HEK293 (cell line): ENCODE data around the gene AFF3.
A peak's percentile ranks its signal among the peaks of the same experiment; 100 is the strongest.

Experiments
- CTCF ChIA-PET: fragments of 350-600 bp; formaldehyde crosslinking; extraction: SDS; loops from one replicate; lab custom pipeline; 2021; ENCODE audit warnings: antibody characterized with exemption; lab: Yijun Ruan, JAX
- POLR2A ChIA-PET: fragments of 300-600 bp; formaldehyde crosslinking; extraction: SDS; loops from one replicate; lab custom pipeline; 2020; ENCODE audit warnings: antibody characterized with exemption, inconsistent platforms; lab: Yijun Ruan, JAX
- H3K27ac ChIP-seq: fragments of 200-500 bp; sonication (Bioruptor generic); 2 replicates; pipeline ENCODE4 v1.5.1; 2014; ENCODE audit warnings: low read depth, low read length, control low read depth, inconsistent platforms; ENCODE audit errors: extremely low read depth
- H3K36me3 ChIP-seq, 2 experiments: fragments of 200-500 bp in 1 of 2; sonication (Bioruptor generic) in 1 of 2; 1 replicate in 1 of 2; 2 replicates in 1 of 2; pipeline ENCODE4 v1.5.1; 2014 to 2017; ENCODE audit warnings: inconsistent platforms in 2 of 2, low read length in 2 of 2; ENCODE audit not compliant: control insufficient read depth in 2 of 2, insufficient read depth in 1 of 2
- H3K4me1 ChIP-seq: fragments of 200-500 bp; sonication (Bioruptor generic); 2 replicates; pipeline ENCODE4 v1.5.1; 2014; ENCODE audit warnings: mild to moderate bottlenecking, low read length, inconsistent platforms; ENCODE audit not compliant: control insufficient read depth, insufficient read depth
- H3K4me3 ChIP-seq: 2 replicates; pipeline ENCODE4 v1.5.1; 2011; ENCODE audit warnings: low read depth, mild to moderate bottlenecking, control low read depth, low read length, moderate library complexity
- H3K9me3 ChIP-seq: fragments of 200-500 bp; sonication (Bioruptor generic); 2 replicates; pipeline ENCODE4 v1.5.1; 2014; ENCODE audit warnings: low read depth, low read length, inconsistent platforms; ENCODE audit not compliant: control insufficient read depth, insufficient read depth
- CTCF ChIP-seq: fragments of 450-650 bp; formaldehyde crosslinking; IDR thresholded peaks from 2 replicates; pipeline ENCODE4 v1.5.1; 2016; ENCODE audit warnings: missing biosample characterization, missing genetic modification characterization
- GLI4 ChIP-seq: fragments of 450-650 bp; formaldehyde crosslinking; IDR thresholded peaks from 2 replicates; pipeline ENCODE4 v1.5.1; 2016; ENCODE audit warnings: missing biosample characterization, missing genetic modification characterization
- GLIS1 ChIP-seq: fragments of 450-650 bp; formaldehyde crosslinking; IDR thresholded peaks from 2 replicates; pipeline ENCODE4 v1.5.1; 2016; ENCODE audit warnings: missing biosample characterization, missing genetic modification characterization
- HOXC10 ChIP-seq: sonication (generic); formaldehyde crosslinking; IDR thresholded peaks from 2 replicates; pipeline ENCODE4 v1.8.1; 2023; ENCODE audit warnings: mild to moderate bottlenecking, missing genetic modification reagents
- KLF1 ChIP-seq: fragments of 450-650 bp; formaldehyde crosslinking; IDR thresholded peaks from 2 replicates; pipeline ENCODE4 v1.5.1; 2016; ENCODE audit warnings: missing biosample characterization, missing genetic modification characterization
- SCRT1 ChIP-seq: fragments of 450-650 bp; formaldehyde crosslinking; IDR thresholded peaks from 2 replicates; pipeline ENCODE4 v1.5.1; 2016; ENCODE audit warnings: missing biosample characterization, missing genetic modification characterization, borderline replicate concordance
- ZBTB11 ChIP-seq: fragments of 450-650 bp; formaldehyde crosslinking; conservative IDR thresholded peaks from 2 replicates; pipeline ENCODE4 v1.5.1; 2016; ENCODE audit warnings: low read depth, missing biosample characterization, missing genetic modification characterization
- ZFP69B ChIP-seq: fragments of 450-650 bp; formaldehyde crosslinking; IDR thresholded peaks from 2 replicates; pipeline ENCODE4 v1.5.1; 2016; ENCODE audit warnings: missing biosample characterization, missing genetic modification characterization
- ZNF121 ChIP-seq: fragments of 450-650 bp; formaldehyde crosslinking; IDR thresholded peaks from 2 replicates; pipeline ENCODE4 v1.5.1; 2016; ENCODE audit warnings: missing biosample characterization, missing genetic modification characterization
- ZNF157 ChIP-seq: fragments of 450-650 bp; formaldehyde crosslinking; IDR thresholded peaks from 2 replicates; pipeline ENCODE4 v1.5.1; 2016; ENCODE audit warnings: missing biosample characterization, missing genetic modification characterization
- ZNF202 ChIP-seq: fragments of 450-650 bp; formaldehyde crosslinking; IDR thresholded peaks from 2 replicates; pipeline ENCODE4 v1.5.1; 2016; ENCODE audit warnings: missing biosample characterization, missing genetic modification characterization, borderline replicate concordance
- ZNF488 ChIP-seq: fragments of 450-650 bp; formaldehyde crosslinking; IDR thresholded peaks from 2 replicates; pipeline ENCODE4 v1.5.1; 2016; ENCODE audit warnings: missing biosample characterization, missing genetic modification characterization
- ZNF549 ChIP-seq: fragments of 450-650 bp; IDR thresholded peaks from 2 replicates; pipeline ENCODE4 v1.5.1; 2018; ENCODE audit warnings: missing biosample characterization, missing genetic modification characterization, mild to moderate bottlenecking, inconsistent platforms, moderate library complexity
- ZNF623 ChIP-seq: fragments of 450-650 bp; formaldehyde crosslinking; IDR thresholded peaks from 2 replicates; pipeline ENCODE4 v1.5.1; 2016; ENCODE audit warnings: missing biosample characterization, missing genetic modification characterization
- ZNF639 ChIP-seq: fragments of 450-650 bp; formaldehyde crosslinking; IDR thresholded peaks from 2 replicates; pipeline ENCODE4 v1.5.1; 2016; ENCODE audit warnings: missing biosample characterization, missing genetic modification characterization
- ZNF707 ChIP-seq: fragments of 450-650 bp; formaldehyde crosslinking; IDR thresholded peaks from 2 replicates; pipeline ENCODE4 v1.5.1; 2016; ENCODE audit warnings: missing biosample characterization, missing genetic modification characterization
- TF ChIP-seq, protein P1 (sequence below): fragments of 450-650 bp; formaldehyde crosslinking; IDR thresholded peaks from 2 replicates; pipeline ENCODE4 v1.5.1; 2017; ENCODE audit warnings: missing biosample characterization, missing genetic modification characterization

AFF3 gene

GRCh38 chr2:99550368-99550767 is 592.0 kb downstream of the AFF3 start:
- TF ChIP-seq GLI4 (tag by site-specific recombination) = no peak
- TF ChIP-seq KLF1 = no peak
- no peak for TF ChIP-seq ZFP69B (tag by site-specific recombination)
- no peak for TF ChIP-seq SCRT1 (tag by site-specific recombination)
- no peak for TF ChIP-seq ZBTB11 (tag by site-specific recombination)
- TF ChIP-seq ZNF549 (tag by site-specific recombination) = no peak
- no peak for TF ChIP-seq ZNF488
- no peak for TF ChIP-seq ZNF623 (tag by site-specific recombination)
- TF ChIP-seq ZNF157 (tag by site-specific recombination) = no peak
- no peak for TF ChIP-seq ZNF707
- no peak for TF ChIP-seq HOXC10 (CRISPR knock-in tag)
- TF ChIP-seq CTCF (tag by site-specific recombination) = no peak
- Histone ChIP-seq H3K4me3 (no peak overlapping the region), H3K4me1 (no peaks in the 10 kb centered on the region), H3K36me3 (peaks cover 0 to 20% of the 10 kb centered on the region in 2 experiments; a peak in 1 of 3 replicates), H3K9me3 (no peaks in the 10 kb centered on the region), H3K27ac (no peak overlapping the region)
- CTCF ChIA-PET = interaction anchor here (0.6 kb wide), 1 partner anchor 8 kb away, joined by 4 read pairs; no protein-coding TSS in a partner anchor
- POLR2A ChIA-PET = no interaction called here

GRCh38 chr2:99545604-99546003 is 596.8 kb downstream of the AFF3 start:
- Histone ChIP-seq H3K4me3 (no peak overlapping the region), H3K27ac (no peak overlapping the region), H3K4me1 (no peaks in the 10 kb centered on the region), H3K36me3 (peaks cover 0 to 2% of the 10 kb centered on the region in 2 experiments; a peak in 1 of 3 replicates), H3K9me3 (no peaks in the 10 kb centered on the region)
- TF ChIP-seq GLIS1 = peak; percentile 65; the same call in 1 of the 2 replicates
- no peak for TF ChIP-seq ZNF202 (tag by site-specific recombination)
- TF ChIP-seq ZNF121 (tag by site-specific recombination) = no peak
- TF ChIP-seq, protein P1, sequence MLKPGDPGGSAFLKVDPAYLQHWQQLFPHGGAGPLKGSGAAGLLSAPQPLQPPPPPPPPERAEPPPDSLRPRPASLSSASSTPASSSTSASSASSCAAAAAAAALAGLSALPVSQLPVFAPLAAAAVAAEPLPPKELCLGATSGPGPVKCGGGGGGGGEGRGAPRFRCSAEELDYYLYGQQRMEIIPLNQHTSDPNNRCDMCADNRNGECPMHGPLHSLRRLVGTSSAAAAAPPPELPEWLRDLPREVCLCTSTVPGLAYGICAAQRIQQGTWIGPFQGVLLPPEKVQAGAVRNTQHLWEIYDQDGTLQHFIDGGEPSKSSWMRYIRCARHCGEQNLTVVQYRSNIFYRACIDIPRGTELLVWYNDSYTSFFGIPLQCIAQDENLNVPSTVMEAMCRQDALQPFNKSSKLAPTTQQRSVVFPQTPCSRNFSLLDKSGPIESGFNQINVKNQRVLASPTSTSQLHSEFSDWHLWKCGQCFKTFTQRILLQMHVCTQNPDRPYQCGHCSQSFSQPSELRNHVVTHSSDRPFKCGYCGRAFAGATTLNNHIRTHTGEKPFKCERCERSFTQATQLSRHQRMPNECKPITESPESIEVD (tag by site-specific recombination) = peak; percentile 60
- no peak for TF ChIP-seq ZNF639 (tag by site-specific recombination)
- ChIA-PET CTCF (no interaction called here), POLR2A (no interaction called here)
